Measurements from ENCODE around the gene BAHCC1. TPM values are rescaled to one million over a fixed set of nuclear protein-coding genes. Genes with fewer than 3 reads are reported as not detected.

BAHCC1 gene
- total and polyA plus RNA-seq, 9 of the 15 experiments (the other 6 are each of a cell fraction or from before 2014, with no cell fraction given): 0.14 to 26.9 (median 5.0) TPM

- TF ChIP-seq ETV1 (tag; conservative IDR thresholded peaks at IDR 0.05; ENCODE audit: low read depth) (no peak), CREB5 (CRISPR knock-in tag; IDR thresholded peaks at IDR 0.05) (no peak), ELF4 (CRISPR knock-in tag; IDR thresholded peaks at IDR 0.05) (no peak), SMC3 (conservative IDR thresholded peaks at IDR 0.05; ENCODE audit: insufficient read depth, low read depth, low read length) (no peak), RBM14 (IDR thresholded peaks at IDR 0.05; ENCODE audit: borderline replicate concordance, insufficient read depth, low read depth, low read length) (no peak), ZBTB2 (IDR thresholded peaks at IDR 0.05) (peak; percentile 97), TCFL5 (CRISPR knock-in tag; conservative IDR thresholded peaks at IDR 0.05) (no peak), ZNF592 (IDR thresholded peaks at IDR 0.05) (0 out of 2 replicates have a peak, but pooled peaks have one; percentile 46), ZNF197 (CRISPR knock-in tag; IDR thresholded peaks at IDR 0.05; ENCODE audit: low read depth) (no peak), ZNF655 (CRISPR knock-in tag; IDR thresholded peaks at IDR 0.05) (no peak), PRPF4 (IDR thresholded peaks at IDR 0.05; ENCODE audit: insufficient read depth, low read depth, low read length, poor library complexity, severe bottlenecking) (no peak), DLX4 (CRISPR knock-in tag; IDR thresholded peaks at IDR 0.05) (no peak), FOXJ2 (tag; IDR thresholded peaks at IDR 0.05) (no peak), LEF1 (IDR thresholded peaks at IDR 0.05) (peak; percentile 73; the same call in 1 of the 2 replicates), ZNF76 (CRISPR knock-in tag; IDR thresholded peaks at IDR 0.05; ENCODE audit: borderline replicate concordance) (no peak), HES1 (IDR thresholded peaks at IDR 0.05; ENCODE audit: low read depth) (peak; percentile 67; the same call in 1 of the 2 replicates), CCAR2 (IDR thresholded peaks at IDR 0.05; ENCODE audit: low read depth, low read length) (no peak)
These were observed at the start of gene BAHCC1 (continued) for GRCh38 chr17:81394921-81395599.
